ENCODE measurements around the gene ADGRG1.

GRCh38 chr16:57624806-57625500 lies 3.5 kb upstream of the ADGRG1 start:
- no peak for TF ChIP-seq CTCF (IDR thresholded peaks at IDR 0.05)
- no peak for TF ChIP-seq RAD21 (IDR thresholded peaks at IDR 0.05; ENCODE audit: low read length)
- no peak for TF ChIP-seq POLR2AphosphoS5 (IDR thresholded peaks at IDR 0.05; ENCODE audit: low read depth, low read length)
- no peak for TF ChIP-seq EZH2phosphoT487 (IDR thresholded peaks at IDR 0.05; ENCODE audit: borderline replicate concordance, low read depth)
- TF ChIP-seq EP300 (IDR thresholded peaks at IDR 0.05; ENCODE audit: borderline replicate concordance in 1 of 2, low read depth in 1 of 2, low read length in 1 of 2) = no peak
- no peak for TF ChIP-seq CHD2 (IDR thresholded peaks at IDR 0.05; ENCODE audit: low read length, partially characterized antibody)
- no peak for TF ChIP-seq MEF2A (IDR thresholded peaks at IDR 0.05; ENCODE audit: borderline replicate concordance, low read depth)
- TF ChIP-seq ZBTB33 (IDR thresholded peaks at IDR 0.05; ENCODE audit: borderline replicate concordance, low read depth) = no peak
- no peak for TF ChIP-seq REST (IDR thresholded peaks at IDR 0.05; ENCODE audit: low read depth, low read length)
- no peak for TF ChIP-seq TAF1 (IDR thresholded peaks at IDR 0.05; ENCODE audit: borderline replicate concordance, low read depth, low read length)
- TF ChIP-seq ELF1 (IDR thresholded peaks at IDR 0.05) = no peak
- no peak for TF ChIP-seq FOSL2 (IDR thresholded peaks at IDR 0.05; ENCODE audit: borderline replicate concordance, low read depth)
- no peak for TF ChIP-seq GATA2 (CRISPR knock-in tag; IDR thresholded peaks at IDR 0.05)
